Sigmoid colon (tissue), 4 donors: ENCODE measurements around the gene ROR1.

Experiments used
- CTCF ChIP-seq, 4 experiments: fragments of 450-650 bp in 3 of 4; fragments of 200-600 bp in 1 of 4; IDR thresholded peaks; one replicate each; pipeline ENCODE4 v1.5.1; 2016 to 2019; ENCODE audit warnings: antibody characterized with exemption in 4 of 4, mild to moderate bottlenecking in 3 of 4, moderate library complexity in 2 of 4
- EP300 ChIP-seq, 4 donors: sonication (generic); formaldehyde crosslinking; IDR thresholded peaks; one replicate each; pipeline ENCODE4 v1.6.1; 2017; ENCODE audit warnings: antibody characterized with exemption in 4 of 4

GRCh38 chr1:63980740-63981407 lies 207.1 kb downstream of the ROR1 start:
- no peak for TF ChIP-seq EP300 (IDR thresholded peaks at IDR 0.05)
- no peak for TF ChIP-seq CTCF (IDR thresholded peaks at IDR 0.05)
